Transverse colon (tissue), 4 donors: ENCODE measurements around the gene LMOD1. TPM values are rescaled to one million over a fixed set of nuclear protein-coding genes. Genes with fewer than 3 reads are reported as not detected.

Experiments
- DNase-seq: peaks from one replicate; pipeline ENCODE4 v3.0.0-alpha.2; 2019
- H3K27ac ChIP-seq, 4 donors: fragments of 200-600 bp; sonication (generic); 2 replicates each; pipeline ENCODE4 v1.5.1; 2016 to 2018; ENCODE audit warnings: inconsistent platforms in 4 of 4
- H3K27me3 ChIP-seq: fragments of 200-600 bp; sonication (generic); 2 replicates; pipeline ENCODE4 v1.5.1; 2017; ENCODE audit warnings: inconsistent platforms
- H3K36me3 ChIP-seq, 4 donors: fragments of 200-600 bp; sonication (generic); 2 replicates each; pipeline ENCODE4 v1.5.1; 2017 to 2019; ENCODE audit warnings: inconsistent platforms in 4 of 4
- H3K4me1 ChIP-seq, 4 donors: fragments of 200-600 bp; sonication (generic); 2 replicates each; pipeline ENCODE4 v1.5.1; 2017 to 2020; ENCODE audit warnings: inconsistent platforms in 4 of 4
- H3K4me3 ChIP-seq, 4 donors: fragments of 200-600 bp; sonication (generic); 1 replicate in 1 of 4; 2 replicates in 3 of 4; pipeline versions ENCODE4 v1.5.1 to v1.6.1; 2017 to 2019; ENCODE audit warnings: inconsistent platforms in 4 of 4
- H3K9me3 ChIP-seq, 2 donors: fragments of 200-600 bp; sonication (generic); 2 replicates each; pipeline ENCODE4 v1.5.1; 2017 to 2019; ENCODE audit warnings: inconsistent platforms in 2 of 2
- CTCF ChIP-seq, 5 experiments: fragments of 200-600 bp in 3 of 5; fragments of 450-650 bp in 2 of 5; sonication (generic) in 3 of 5; IDR thresholded peaks; 1 replicate in 2 of 5; 2 replicates in 3 of 5; pipeline ENCODE4 v1.5.1; 2016 to 2017; ENCODE audit warnings: antibody characterized with exemption in 5 of 5, inconsistent platforms in 3 of 5, mild to moderate bottlenecking in 2 of 5, moderate library complexity in 1 of 5
- EP300 ChIP-seq: sonication (generic); formaldehyde crosslinking; IDR thresholded peaks from one replicate; pipeline ENCODE4 v1.6.1; 2017; ENCODE audit warnings: antibody characterized with exemption, low read depth
- POLR2A ChIP-seq: fragments of 450-650 bp; IDR thresholded peaks from one replicate; pipeline ENCODE4 v1.6.1; 2016; ENCODE audit warnings: antibody characterized with exemption, mild to moderate bottlenecking, moderate library complexity
- POLR2AphosphoS5 ChIP-seq, 3 donors: sonication (generic); formaldehyde crosslinking; IDR thresholded peaks; one replicate each; pipeline ENCODE4 v1.6.1; 2016; ENCODE audit warnings: antibody characterized with exemption in 3 of 3
- WGBS, 2 donors: methylation state at CpG; one replicate each; pipeline ENCODE4 v1.1.5; 2018; ENCODE audit warnings: low coverage in 1 of 2; 5-methylcytosine and 5-hydroxymethylcytosine counted together
- in situ Hi-C, 4 donors: fragments of 200-750 bp; cut with MboI; loops; one replicate each; pipeline versions ENCODE4 v1.15.0 to v1.15.1; 2017; ENCODE audit warnings: low sequenced_read_pairs in 3 of 4, low pct_ligation_motif_present in 1 of 4, low pct_unique_long_range_greater_than_20kb in 1 of 4
- intact Hi-C: fragments of 100-400 bp; cut with DNase I; formaldehyde crosslinking; loops from one replicate; pipeline ENCODE4 v1.15.1; 2023; ENCODE audit warnings: low total_unique reads
- total RNA-seq, 4 donors: library from RNA; depleted of rRNA; stranded (reverse); fragments of >200 nt; gene quantifications; one replicate each; pipeline ENCODE4 v1.1.0, GENCODE V29; 2016

The LMOD1 gene
- total RNA-seq, 4 donors from 2014 or later = 73.2 to 166 (median 115) TPM

GRCh38 chr1:201955009-201955728 lies 8.8 kb upstream of the LMOD1 start, which contains the start of gene TIMM17A:
Gene TIMM17A (plus strand): TSS chr1:201955503. CDS start chr1:201955527, 24 bp downstream.
- Histone ChIP-seq H3K4me1 (peaks cover 7 to 20% (median 12%) of the 10 kb centered on the region in 4 donors), H3K9me3 (no peaks in the 10 kb centered on the region), H3K27ac (peak within 1 kb of the TSS; percentile 87 to 92 (median 89)), H3K36me3 (peaks cover 0 to 21% (median 6%) of the 10 kb centered on the region in 4 donors), H3K27me3 (no peaks in the 10 kb centered on the region), H3K4me3 (peak within 1 kb of the TSS; percentile 81 to 88 (median 84))
- TF ChIP-seq EP300 (no peak), POLR2AphosphoS5 (IDR thresholded peaks at IDR 0.05) (peak; percentile 95 to 96 (median 95)), CTCF (IDR thresholded peaks at IDR 0.05) (no peak), POLR2A (peak; percentile 96)
- in situ Hi-C loops (no loop called here), intact Hi-C loops (no loop called here)
- 0 to 1% methylated on average over 4 to 42 of the region's 43 CpGs for WGBS, 2 donors
- peak; percentile 97 for DNase-seq

GRCh38 chr1:201954263-201955008 lies 8.1 kb upstream of the LMOD1 start:
- Histone ChIP-seq H3K9me3 (no peaks in the 10 kb centered on the region), H3K36me3 (peaks cover 0 to 14% (median 6%) of the 10 kb centered on the region in 4 donors), H3K27ac (peak overlapping the region; percentile 87 to 92 (median 89)), H3K4me1 (peaks cover 7 to 20% (median 12%) of the 10 kb centered on the region in 4 donors), H3K4me3 (peak overlapping the region; percentile 51 to 88 (median 81)), H3K27me3 (no peaks in the 10 kb centered on the region)
- TF ChIP-seq EP300 = no peak
- no peak for TF ChIP-seq POLR2A
- TF ChIP-seq CTCF (IDR thresholded peaks at IDR 0.05) = no peak
- no peak for TF ChIP-seq POLR2AphosphoS5 (IDR thresholded peaks at IDR 0.05)
- 39 to 47% methylated on average over 16 to 24 of the region's 24 CpGs for WGBS, 2 donors
- DNase-seq = no peak
- intact Hi-C loops = no loop called here
- in situ Hi-C loops = no loop called here

GRCh38 chr1:201949491-201949890 lies 3.1 kb upstream of the LMOD1 start:
- DNase-seq = no peak
- Histone ChIP-seq H3K4me3 (no peak overlapping the region), H3K9me3 (no peaks in the 10 kb centered on the region), H3K27me3 (peaks cover 30% of the 10 kb centered on the region), H3K36me3 (no peaks in the 10 kb centered on the region), H3K4me1 (peaks cover 2 to 12% (median 7%) of the 10 kb centered on the region in 4 donors), H3K27ac (peak overlapping the region in 3 of 4 donors; percentile 14 to 34 (median 33))
- in situ Hi-C loops (no loop called here), intact Hi-C loops (no loop called here)
- TF ChIP-seq EP300 (no peak), POLR2AphosphoS5 (IDR thresholded peaks at IDR 0.05) (no peak), CTCF (IDR thresholded peaks at IDR 0.05) (no peak), POLR2A (no peak)

- Histone ChIP-seq H3K4me3 (peak overlapping the region in 2 of 4 donors; percentile 40 to 57), H3K9me3 (no peaks in the 10 kb centered on the region), H3K27me3 (peaks cover 32% of the 10 kb centered on the region), H3K36me3 (no peaks in the 10 kb centered on the region), H3K4me1 (peaks cover 0 to 10% (median 7%) of the 10 kb centered on the region in 4 donors), H3K27ac (peak overlapping the region; percentile 84 to 91 (median 88))
- WGBS, 2 donors = 45 to 67% methylated on average over 1 to 3 of the region's 3 CpGs
- intact Hi-C loops (loop anchor here (2.0 kb wide), 1 partner anchor 51 kb away; no protein-coding TSS in a partner anchor), in situ Hi-C loops (no loop called here)
- TF ChIP-seq POLR2AphosphoS5 (IDR thresholded peaks at IDR 0.05) (no peak), POLR2A (no peak), CTCF (IDR thresholded peaks at IDR 0.05) (no peak), EP300 (no peak)
- DNase-seq = no peak
Observed at GRCh38 chr1:201947697-201948008, 1.3 kb upstream of the LMOD1 start.
